Endothelial cell of umbilical vein (primary cell): ENCODE data around the gene SIN3A. TPM values are rescaled to one million over a fixed set of nuclear protein-coding genes. Genes with fewer than 3 reads are reported as not detected.

Experiments used
- BruUV-seq: library from RNA; stranded (reverse); fragments of 400-500 nt; replicated peaks from 2 replicates; lab custom pipeline; 2021; lab: Mats Ljungman, UMichigan
- CTCF ChIA-PET: fragments of 300-600, 350-600 bp; sonication (Branson Sonifier 250); formaldehyde crosslinking; loops from one replicate; lab custom pipeline; 2021; ENCODE audit warnings: antibody characterized with exemption, inconsistent platforms; lab: Charles Lee
- POLR2A ChIA-PET: fragments of 300-600, 350-600 bp; sonication (Branson Sonifier 250); formaldehyde crosslinking; loops from one replicate; lab custom pipeline; 2021; ENCODE audit warnings: antibody characterized with exemption, inconsistent platforms; lab: Charles Lee
- DNase-seq: peaks from one replicate; pipeline ENCODE4 v3.0.0-alpha.2; 2011; ENCODE audit warnings: low read depth, low spot score
- FAIRE-seq: peaks from 2 replicates; lab custom pipeline; 2011; peaks lifted over from hg19 to GRCh38; lab: Jason Lieb, UNC
- H2AFZ ChIP-seq: 2 replicates; pipeline ENCODE4 v1.6.0; 2012; ENCODE audit warnings: low read depth, low read length, control low read depth, inconsistent platforms
- H3K27ac ChIP-seq: 2 replicates; pipeline ENCODE4 v1.5.1; 2011; ENCODE audit warnings: low read depth, mild to moderate bottlenecking, control low read depth, low read length, moderate library complexity; ENCODE audit not compliant: insufficient read depth
- H3K27me3 ChIP-seq, 2 experiments: 2 replicates each; pipeline versions ENCODE4 v1.6.0 to v1.6.1; 2011; ENCODE audit warnings: low read length in 2 of 2, mixed read lengths in 1 of 2; ENCODE audit not compliant: control insufficient read depth in 2 of 2, insufficient read depth in 2 of 2
- H3K36me3 ChIP-seq, 2 experiments: 2 replicates in 1 of 2; 3 replicates in 1 of 2; pipeline ENCODE4 v1.5.1; 2011; ENCODE audit warnings: low read length in 2 of 2, mild to moderate bottlenecking in 1 of 2, moderate library complexity in 1 of 2; ENCODE audit not compliant: control insufficient read depth in 2 of 2, insufficient read depth in 2 of 2; ENCODE audit errors: extremely low read depth in 1 of 2
- H3K4me1 ChIP-seq: 3 replicates; pipeline ENCODE4 v1.5.1; 2011; ENCODE audit warnings: mild to moderate bottlenecking, low read length; ENCODE audit not compliant: control insufficient read depth, insufficient read depth; ENCODE audit errors: extremely low read depth
- H3K4me2 ChIP-seq: 2 replicates; pipeline ENCODE4 v1.6.1; 2011; ENCODE audit warnings: low read length, control low read depth, mixed read lengths; ENCODE audit not compliant: insufficient read depth
- H3K4me3 ChIP-seq, 3 experiments: fragments of 200-600 bp in 1 of 3; sonication (generic), shearing (Covaris generic) in 1 of 3; replicated peaks in 1 of 3; 2 replicates each; pipeline ENCODE4 v1.5.1; 2011 to 2016; ENCODE audit warnings: control low read depth in 3 of 3, low read length in 3 of 3, mild to moderate bottlenecking in 2 of 3, inconsistent platforms in 1 of 3, low read depth in 1 of 3, moderate library complexity in 1 of 3; ENCODE audit not compliant: insufficient read depth in 1 of 3
- H3K79me2 ChIP-seq: 2 replicates; pipeline ENCODE4 v1.6.0; 2012; ENCODE audit warnings: low read length, inconsistent platforms; ENCODE audit not compliant: control insufficient read depth, insufficient read depth
- H3K9ac ChIP-seq: replicated peaks from 2 replicates; pipeline ENCODE3; 2011; ENCODE audit warnings: low read length, control low read depth; ENCODE audit not compliant: insufficient read depth; ENCODE audit errors: extremely low read depth
- H3K9me1 ChIP-seq: replicated peaks from 3 replicates; pipeline ENCODE4 v1.6.0; 2011; ENCODE audit warnings: mild to moderate bottlenecking, low read length; ENCODE audit not compliant: control insufficient read depth, insufficient read depth; ENCODE audit errors: extremely low read depth
- H3K9me3 ChIP-seq: replicated peaks from 2 replicates; pipeline ENCODE4 v1.5.1; 2012; ENCODE audit warnings: low read length, inconsistent platforms; ENCODE audit not compliant: control insufficient read depth, insufficient read depth
- H4K20me1 ChIP-seq: replicated peaks from 2 replicates; pipeline ENCODE3; 2011; ENCODE audit warnings: mild to moderate bottlenecking, low read length; ENCODE audit not compliant: control insufficient read depth, insufficient read depth; ENCODE audit errors: extremely low read depth
- EZH2 ChIP-seq: IDR thresholded peaks from 2 replicates; pipeline ENCODE4 v1.6.1; 2012; ENCODE audit warnings: borderline replicate concordance, low read depth, mild to moderate bottlenecking, moderate library complexity, low read length, inconsistent platforms; ENCODE audit not compliant: severe bottlenecking
- FOS ChIP-seq: IDR thresholded peaks from 2 replicates; pipeline ENCODE4 v1.6.1; 2011; ENCODE audit warnings: mild to moderate bottlenecking, low read length, moderate library complexity, borderline replicate concordance; ENCODE audit not compliant: insufficient read depth
- GATA2 ChIP-seq: IDR thresholded peaks from 2 replicates; pipeline ENCODE4 v1.7.0; 2011; ENCODE audit warnings: low read depth, mild to moderate bottlenecking, moderate library complexity, mixed read lengths, low read length; ENCODE audit not compliant: insufficient read length, insufficient read depth
- JUN ChIP-seq: IDR thresholded peaks from 2 replicates; pipeline ENCODE4 v1.6.1; 2011; ENCODE audit warnings: borderline replicate concordance, low read depth; ENCODE audit not compliant: insufficient read length, insufficient read depth
- MYC ChIP-seq: IDR thresholded peaks from one replicate; pipeline ENCODE4 v1.6.1; 2011; ENCODE audit warnings: mild to moderate bottlenecking, low read depth, low read length
- POLR2A ChIP-seq: IDR thresholded peaks from 2 replicates; pipeline ENCODE4 v1.6.1; 2012; ENCODE audit warnings: low read depth, mild to moderate bottlenecking, control low read depth, low read length
- POLR2AphosphoS5 ChIP-seq: IDR thresholded peaks from 2 replicates; pipeline ENCODE4 v1.6.1; 2012; ENCODE audit warnings: low read depth, mild to moderate bottlenecking, control low read depth, low read length, moderate library complexity; ENCODE audit not compliant: insufficient read depth
- dilution Hi-C: fragments of 300-500 bp; cut with MboI; formaldehyde crosslinking; loops from one replicate; pipeline ENCODE4 v1.15.0; 2019; ENCODE audit warnings: low sequenced_read_pairs; ENCODE audit not compliant: extremely low pct_ligation_motif_present
- intact Hi-C: fragments of 100-400 bp; cut with micrococcal nuclease; formaldehyde crosslinking; loops from one replicate; pipeline ENCODE4 v1.10.0; 2022
- polyA plus RNA-seq, 4 experiments: library from polyadenylated mRNA; depleted of rRNA in 3 of 4; stranded (reverse) in 3 of 4; unstranded in 1 of 4; fragments of >200 nt; gene quantifications; 2 replicates each; pipeline versions ENCODE4 v1.2.1 to v1.2.3, GENCODE V29; 2011 to 2012; ENCODE audit warnings: missing spikeins in 1 of 4
- total RNA-seq: library from RNA; stranded (reverse); gene quantifications from 2 replicates; pipeline ENCODE4 v1.2.3, GENCODE V29; 2021
- TF ChIP-seq, protein P1 (sequence below), 2 donors: IDR thresholded peaks; 1 replicate in 1 of 2; 2 replicates in 1 of 2; pipeline ENCODE4 v1.5.1; 2011; ENCODE audit warnings: low read length in 2 of 2, mild to moderate bottlenecking in 2 of 2, moderate library complexity in 2 of 2, control low read depth in 1 of 2, inconsistent platforms in 1 of 2, low read depth in 1 of 2; ENCODE audit not compliant: insufficient read depth in 1 of 2; ENCODE audit errors: extremely low read depth in 1 of 2

The SIN3A gene
- total and polyA plus RNA-seq, 2 donors (not counting 3 experiments of a cell fraction or from before 2014, with no cell fraction given), result 30.6 to 44.5 TPM

DNA sequence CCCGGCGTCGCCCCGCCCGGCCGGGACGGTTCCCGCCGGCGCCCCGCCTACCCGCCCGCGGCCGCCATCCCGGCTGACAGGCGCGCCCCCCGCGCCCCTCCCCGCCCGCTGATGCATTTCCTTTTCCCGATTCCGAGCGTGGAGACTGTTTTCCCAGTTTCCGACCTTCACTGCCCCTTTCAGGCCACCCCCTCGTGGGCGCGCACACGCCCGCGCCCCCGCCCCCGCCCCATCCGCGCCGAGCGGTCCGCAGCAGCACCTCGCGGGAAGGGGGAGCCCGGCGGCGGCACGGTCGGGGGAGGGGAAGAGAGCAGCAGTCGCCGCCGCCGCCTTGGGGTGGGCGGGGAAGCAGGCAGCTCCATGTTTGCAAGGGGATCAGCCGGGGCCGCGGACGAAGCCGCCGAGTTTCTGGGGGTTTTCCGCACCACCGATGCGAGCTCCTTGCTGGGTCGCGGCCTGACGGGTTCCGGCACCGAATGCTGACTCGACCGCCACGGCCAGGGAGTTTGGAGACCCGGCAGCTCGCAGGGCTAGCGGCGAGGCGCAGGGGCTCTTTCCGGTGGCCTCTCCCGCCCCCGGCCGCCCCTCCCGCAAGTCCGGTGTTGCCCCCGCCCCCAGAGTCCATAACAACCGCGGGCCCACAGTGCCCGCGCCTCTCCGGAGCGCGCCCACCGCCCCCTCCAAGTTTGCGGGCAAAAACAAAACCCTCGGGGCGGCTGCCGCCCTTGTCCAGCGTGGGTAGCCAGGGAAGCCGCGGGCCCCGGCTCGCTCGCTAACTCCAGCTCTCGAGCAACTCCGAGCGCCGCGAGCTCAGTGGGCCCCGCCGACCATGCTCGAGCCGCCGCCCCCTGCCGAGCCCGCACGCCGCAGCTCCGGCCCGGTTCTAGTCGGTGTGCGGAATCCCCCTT lies 3.2 kb upstream of the SIN3A start:
- FAIRE-seq, result peak; percentile 72
- Histone ChIP-seq H4K20me1 (no peaks in the 10 kb centered on the region), H2AFZ (peak overlapping the region; percentile 68), H3K9me3 (no peaks in the 10 kb centered on the region), H3K27me3 (no peaks in the 10 kb centered on the region), H3K9ac (peak overlapping the region; percentile 86), H3K4me2 (peak overlapping the region; percentile 78), H3K79me2 (peaks cover 6% of the 10 kb centered on the region), H3K4me3 (peak overlapping the region; percentile 61 to 93 (median 71)), H3K9me1 (no peaks in the 10 kb centered on the region), H3K36me3 (no peaks in the 10 kb centered on the region), H3K4me1 (peaks cover 25% of the 10 kb centered on the region), H3K27ac (peak overlapping the region; percentile 58)
- peak; percentile 87 for DNase-seq
- ChIA-PET CTCF (interaction anchor here (0.6 to 3.4 kb wide), 17 partner anchors 9 to 425 kb away, joined by 3 to 18 read pairs (median 4); partner anchors contain the start of genes IMP3, MAN2C1, PTPN9 and SNX33), POLR2A (interaction anchor here (0.6 to 1.2 kb wide), 3 partner anchors 18 to 184 kb away, joined by 3 to 7 read pairs (median 3); no protein-coding TSS in a partner anchor)
- dilution Hi-C loops (loop anchor here (25.0 kb wide), 1 partner anchor 133 kb away; the partner anchor contains the start of gene PTPN9), intact Hi-C loops (loop anchor here (1.0 to 5.0 kb wide), 8 partner anchors 78 to 492 kb away; partner anchors contain the start of genes MAN2C1, PTPN9 and SNUPN)
- TF ChIP-seq EZH2 (no peak), POLR2AphosphoS5 (peak; percentile 55), FOS (no peak), GATA2 (no peak), MYC (no peak), POLR2A (peak; percentile 48), JUN (no peak)
- TF ChIP-seq, protein P1, sequence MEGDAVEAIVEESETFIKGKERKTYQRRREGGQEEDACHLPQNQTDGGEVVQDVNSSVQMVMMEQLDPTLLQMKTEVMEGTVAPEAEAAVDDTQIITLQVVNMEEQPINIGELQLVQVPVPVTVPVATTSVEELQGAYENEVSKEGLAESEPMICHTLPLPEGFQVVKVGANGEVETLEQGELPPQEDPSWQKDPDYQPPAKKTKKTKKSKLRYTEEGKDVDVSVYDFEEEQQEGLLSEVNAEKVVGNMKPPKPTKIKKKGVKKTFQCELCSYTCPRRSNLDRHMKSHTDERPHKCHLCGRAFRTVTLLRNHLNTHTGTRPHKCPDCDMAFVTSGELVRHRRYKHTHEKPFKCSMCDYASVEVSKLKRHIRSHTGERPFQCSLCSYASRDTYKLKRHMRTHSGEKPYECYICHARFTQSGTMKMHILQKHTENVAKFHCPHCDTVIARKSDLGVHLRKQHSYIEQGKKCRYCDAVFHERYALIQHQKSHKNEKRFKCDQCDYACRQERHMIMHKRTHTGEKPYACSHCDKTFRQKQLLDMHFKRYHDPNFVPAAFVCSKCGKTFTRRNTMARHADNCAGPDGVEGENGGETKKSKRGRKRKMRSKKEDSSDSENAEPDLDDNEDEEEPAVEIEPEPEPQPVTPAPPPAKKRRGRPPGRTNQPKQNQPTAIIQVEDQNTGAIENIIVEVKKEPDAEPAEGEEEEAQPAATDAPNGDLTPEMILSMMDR (IDR thresholded peaks at IDR 0.05; ENCODE audit: extremely low read depth in 1 of 2, insufficient read depth in 1 of 2, low read depth in 1 of 2, low read length in 2 of 2), result no peak
- BruUV-seq, result no TSS peak
